ENCODE data around the gene MDH2.

- no peak for TF ChIP-seq POLR2A (IDR thresholded peaks at IDR 0.05; ENCODE audit: low read depth, low read length)
- no peak for TF ChIP-seq POLR2AphosphoS5 (IDR thresholded peaks at IDR 0.05; ENCODE audit: low read depth, low read length)
- no peak for TF ChIP-seq TAF1 (IDR thresholded peaks at IDR 0.05; ENCODE audit: low read depth, low read length)
- TF ChIP-seq SPI1 (IDR thresholded peaks at IDR 0.05; ENCODE audit: low read depth, low read length): no peak
- no peak for TF ChIP-seq POU2F2 (IDR thresholded peaks at IDR 0.05; ENCODE audit: low read depth, low read length)
Measured at GRCh38 chr7:76002139-76002538, 45.8 kb upstream of the MDH2 start.

Measured in GM12891 (cell line).